HuH-7 (cell line): ENCODE data around the gene DPEP2NB.
A peak's percentile ranks its signal among the peaks of the same experiment; 100 is the strongest.
"Not testable (repeated sequence)": the region's sequence is repeated elsewhere in the genome, so short reads cannot be mapped to it uniquely, and the experiment has no call there.

Source experiments
- DNase-seq: peaks from one replicate; pipeline ENCODE4 v3.0.0; 2011; ENCODE audit warnings: low spot score

Gene DPEP2NB

GRCh38 chr16:68015681-68016080, at the start of gene DPEP2NB:
Gene DPEP2NB (minus strand): TSS chr16:68015911. CDS start chr16:68015770, 141 bp downstream.
- no peak for DNase-seq

GRCh38 chr16:68064791-68065365, 49.2 kb upstream of the DPEP2NB start:
- DNase-seq = peak; percentile 88

- DNase-seq = no peak
Observed at GRCh38 chr16:68062910-68063393, 47.2 kb upstream of the DPEP2NB start.

GRCh38 chr16:68061396-68061795, 45.7 kb upstream of the DPEP2NB start:
- DNase-seq = no peak

- no peak for DNase-seq
Observed at GRCh38 chr16:68059804-68060203, 44.1 kb upstream of the DPEP2NB start.

GRCh38 chr16:68055395-68055794, 39.7 kb upstream of the DPEP2NB start:
- DNase-seq = no peak

- no peak for DNase-seq
Observed at GRCh38 chr16:68049449-68049848, 33.7 kb upstream of the DPEP2NB start.

- no peak for DNase-seq
Observed at GRCh38 chr16:68047987-68048386, 32.3 kb upstream of the DPEP2NB start.

- no peak for DNase-seq
Observed at GRCh38 chr16:68046106-68046505, 30.4 kb upstream of the DPEP2NB start.

- no peak for DNase-seq
Observed at GRCh38 chr16:68041783-68042182, 26.1 kb upstream of the DPEP2NB start.

GRCh38 chr16:68040506-68041288, 25.0 kb upstream of the DPEP2NB start:
- DNase-seq = peak; percentile 91

- DNase-seq = no peak
Observed at GRCh38 chr16:68037841-68038597, 22.3 kb upstream of the DPEP2NB start.

GRCh38 chr16:68035227-68035626, 19.5 kb upstream of the DPEP2NB start:
- DNase-seq = no peak

- DNase-seq = no peak
Observed at GRCh38 chr16:68033101-68033500, 17.4 kb upstream of the DPEP2NB start.

- no peak for DNase-seq
Observed at GRCh38 chr16:68031951-68032350, 16.2 kb upstream of the DPEP2NB start.

- not testable (repeated sequence) for DNase-seq
Observed at GRCh38 chr16:68030108-68030507, 14.4 kb upstream of the DPEP2NB start.

- no peak for DNase-seq
Observed at GRCh38 chr16:68028996-68029395, 13.3 kb upstream of the DPEP2NB start.

GRCh38 chr16:68022728-68023537, 7.2 kb upstream of the DPEP2NB start, which contains the start of the genes DDX28 and DUS2:
Gene DDX28 (minus strand): TSS chr16:68023232. CDS start chr16:68023202, 30 bp downstream.
Gene DUS2 (plus strand): TSS chr16:68023284. CDS start chr16:68038024, 14,740 bp downstream.
- DNase-seq = peak; percentile 90

- no peak for DNase-seq
Observed at GRCh38 chr16:68022278-68022727, 6.6 kb upstream of the DPEP2NB start.

GRCh38 chr16:68021490-68021889, 5.8 kb upstream of the DPEP2NB start:
- DNase-seq = no peak

- DNase-seq = no peak
Observed at GRCh38 chr16:68019167-68019680, 3.5 kb upstream of the DPEP2NB start.
